Neural crest cell (in vitro differentiated cells): ENCODE measurements around the gene SBNO1. TPM values are rescaled to one million over a fixed set of nuclear protein-coding genes. Genes with fewer than 3 reads are reported as not detected.

Experiments
- DNase-seq: peaks from one replicate; pipeline ENCODE4 v3.0.0; 2021; ENCODE audit warnings: low read depth, mixed read lengths, low spot score
- H3K27ac Mint-ChIP-seq: one replicate; pipeline ENCODE4 v1.8.0; 2021; ENCODE audit warnings: mild to moderate bottlenecking, mixed read lengths; ENCODE audit not compliant: unreplicated experiment
- H3K27me3 Mint-ChIP-seq: 2 replicates; pipeline ENCODE4 v1.8.0; 2021; ENCODE audit warnings: low read depth, mild to moderate bottlenecking, mixed read lengths
- H3K36me3 Mint-ChIP-seq: 2 replicates; pipeline ENCODE4 v1.8.0; 2021; ENCODE audit warnings: low read depth, mild to moderate bottlenecking, mixed read lengths
- H3K4me1 Mint-ChIP-seq: 2 replicates; pipeline ENCODE4 v1.8.0; 2021; ENCODE audit warnings: mixed read lengths
- H3K4me3 Mint-ChIP-seq: one replicate; pipeline ENCODE4 v1.8.0; 2021; ENCODE audit warnings: mild to moderate bottlenecking, mixed read lengths
- H3K9me3 Mint-ChIP-seq: 2 replicates; pipeline ENCODE4 v1.8.0; 2021; ENCODE audit warnings: mixed read lengths
- total RNA-seq: library from RNA; stranded (reverse); gene quantifications from 2 replicates; pipeline ENCODE4 v1.2.1, GENCODE V29; 2021
- TF ChIP-seq, protein P1 (sequence below): fragments of 200-600 bp; sonication (generic); conservative IDR thresholded peaks from 2 replicates; pipeline ENCODE4 v1.5.0; 2021; ENCODE audit warnings: antibody characterized with exemption, mild to moderate bottlenecking

SBNO1 gene
- total RNA-seq, 1 donor from 2014 or later = 43.2 TPM

DNA sequence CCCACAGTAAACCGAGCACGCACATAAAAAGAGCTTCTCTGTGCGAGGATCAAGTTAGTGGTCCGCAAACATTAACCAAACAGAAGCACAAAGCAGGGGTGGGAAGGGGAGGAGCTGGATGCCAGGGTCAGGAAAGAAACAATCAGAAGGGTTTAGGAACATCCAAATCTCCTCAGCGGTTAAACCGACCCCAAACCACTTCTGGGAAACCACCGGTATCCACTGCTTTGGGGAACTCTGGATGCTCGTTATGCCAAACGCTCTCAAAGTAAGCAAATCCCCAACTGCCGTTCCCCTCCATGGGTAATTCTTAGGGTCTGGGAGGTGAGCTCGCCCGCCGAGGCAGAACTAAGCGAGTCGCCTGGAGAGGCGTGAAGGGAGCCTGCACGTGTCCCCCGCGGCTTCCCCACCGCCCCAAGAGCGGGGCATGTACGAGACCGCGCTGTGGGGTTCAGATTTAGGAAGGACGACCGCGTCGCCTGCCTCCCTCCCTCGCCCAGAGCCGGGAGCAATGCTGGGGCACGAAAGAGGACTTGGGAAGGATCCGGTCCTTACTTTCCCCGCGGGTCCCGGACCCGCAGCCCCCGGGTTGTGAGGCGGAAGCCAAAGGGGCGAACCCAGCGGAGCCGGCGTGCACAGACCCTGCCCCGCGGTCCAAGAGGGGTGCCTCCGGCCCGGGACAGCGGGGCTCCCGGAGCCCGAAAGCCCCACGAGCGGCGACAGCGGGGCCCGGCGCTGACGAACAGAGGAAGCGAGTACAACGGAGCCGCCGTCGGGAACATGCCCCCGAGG lies 711 bp downstream of the SBNO1 start:
- Mint-ChIP-seq H3K4me1 (peaks cover 21% of the 10 kb centered on the region), H3K36me3 (no peaks in the 10 kb centered on the region), H3K27me3 (no peaks in the 10 kb centered on the region), H3K4me3 (peak overlapping the region; percentile 90), H3K27ac (peak overlapping the region; percentile 39), H3K9me3 (no peaks in the 10 kb centered on the region)
- TF ChIP-seq, protein P1, sequence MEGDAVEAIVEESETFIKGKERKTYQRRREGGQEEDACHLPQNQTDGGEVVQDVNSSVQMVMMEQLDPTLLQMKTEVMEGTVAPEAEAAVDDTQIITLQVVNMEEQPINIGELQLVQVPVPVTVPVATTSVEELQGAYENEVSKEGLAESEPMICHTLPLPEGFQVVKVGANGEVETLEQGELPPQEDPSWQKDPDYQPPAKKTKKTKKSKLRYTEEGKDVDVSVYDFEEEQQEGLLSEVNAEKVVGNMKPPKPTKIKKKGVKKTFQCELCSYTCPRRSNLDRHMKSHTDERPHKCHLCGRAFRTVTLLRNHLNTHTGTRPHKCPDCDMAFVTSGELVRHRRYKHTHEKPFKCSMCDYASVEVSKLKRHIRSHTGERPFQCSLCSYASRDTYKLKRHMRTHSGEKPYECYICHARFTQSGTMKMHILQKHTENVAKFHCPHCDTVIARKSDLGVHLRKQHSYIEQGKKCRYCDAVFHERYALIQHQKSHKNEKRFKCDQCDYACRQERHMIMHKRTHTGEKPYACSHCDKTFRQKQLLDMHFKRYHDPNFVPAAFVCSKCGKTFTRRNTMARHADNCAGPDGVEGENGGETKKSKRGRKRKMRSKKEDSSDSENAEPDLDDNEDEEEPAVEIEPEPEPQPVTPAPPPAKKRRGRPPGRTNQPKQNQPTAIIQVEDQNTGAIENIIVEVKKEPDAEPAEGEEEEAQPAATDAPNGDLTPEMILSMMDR = no peak
- peak; percentile 5 for DNase-seq

DNA sequence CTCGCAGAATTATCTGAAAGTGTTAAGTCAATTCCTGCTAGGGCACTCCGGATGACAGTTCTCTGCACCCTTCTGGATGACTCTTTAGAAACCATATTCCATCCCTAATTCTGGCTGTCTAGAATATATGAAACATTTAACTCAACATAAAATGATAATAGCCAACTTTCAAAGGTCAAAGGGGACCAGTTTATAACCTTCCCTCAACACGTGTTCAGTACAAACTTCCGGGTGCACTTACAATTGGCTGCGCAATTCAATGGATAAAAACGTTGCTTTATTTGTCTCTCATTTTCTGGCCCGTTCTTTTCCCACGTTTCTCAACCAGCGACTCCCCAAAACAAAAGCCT lies 1.3 kb downstream of the SBNO1 start:
- Mint-ChIP-seq H3K4me1 (peaks cover 21% of the 10 kb centered on the region), H3K27me3 (no peaks in the 10 kb centered on the region), H3K4me3 (peak overlapping the region; percentile 90), H3K9me3 (no peaks in the 10 kb centered on the region), H3K27ac (peak overlapping the region; percentile 39), H3K36me3 (no peaks in the 10 kb centered on the region)
- TF ChIP-seq, protein P1 = no peak
- no peak for DNase-seq

DNA sequence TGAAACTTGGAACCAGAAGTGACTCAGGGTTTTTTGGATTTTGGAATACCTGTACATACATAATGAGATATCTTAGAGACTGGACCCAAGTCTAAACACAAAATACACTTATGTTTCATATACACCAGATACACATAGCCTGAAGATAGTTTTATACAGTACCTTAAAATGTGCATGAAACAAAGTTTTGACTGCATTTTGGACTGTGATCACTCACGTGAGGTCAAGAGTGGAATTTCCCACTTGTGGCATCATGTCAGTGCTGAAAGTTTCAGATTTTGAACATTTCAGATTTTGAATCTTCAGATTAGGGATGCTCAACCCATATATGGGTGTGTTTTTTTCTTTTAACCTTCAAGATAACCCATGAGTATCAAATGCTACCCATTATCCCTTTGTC lies 6.6 kb downstream of the SBNO1 start:
- peaks cover 7% of the 10 kb centered on the region for H3K4me1 Mint-ChIP-seq
- no peak for DNase-seq
- no peaks in the 10 kb centered on the region for H3K9me3 Mint-ChIP-seq
- peaks cover 4% of the 10 kb centered on the region for H3K36me3 Mint-ChIP-seq
- H3K27ac Mint-ChIP-seq = no peak overlapping the region
- no peak overlapping the region for H3K4me3 Mint-ChIP-seq
- no peaks in the 10 kb centered on the region for H3K27me3 Mint-ChIP-seq
- TF ChIP-seq, protein P1 = no peak

DNA sequence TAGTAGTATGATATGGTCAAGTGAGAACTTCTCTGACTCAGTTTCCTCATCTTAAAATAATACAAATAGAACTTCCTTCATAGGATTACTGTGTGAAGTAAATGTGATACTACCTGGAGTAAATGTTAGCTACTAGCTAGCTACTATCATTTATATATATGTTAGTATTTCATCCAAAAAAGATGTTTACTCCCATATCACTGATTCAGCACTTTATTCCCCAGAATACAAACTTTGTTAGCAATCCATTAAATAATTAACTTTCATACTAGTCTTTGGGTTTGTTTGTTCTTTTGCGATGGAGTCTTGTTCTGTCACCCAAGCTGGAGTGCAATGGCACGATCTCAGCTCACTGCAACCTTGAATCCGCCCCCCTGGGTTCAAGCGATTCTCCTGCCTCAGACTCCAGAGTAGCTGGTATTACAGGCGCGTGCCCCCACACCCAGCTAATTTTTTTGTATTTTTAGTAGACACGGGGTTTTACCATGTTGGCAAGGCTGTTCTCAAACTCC lies 8.4 kb downstream of the SBNO1 start:
- H3K27me3 Mint-ChIP-seq = no peaks in the 10 kb centered on the region
- H3K9me3 Mint-ChIP-seq = no peaks in the 10 kb centered on the region
- H3K4me1 Mint-ChIP-seq = peaks cover 4% of the 10 kb centered on the region
- no peak overlapping the region for H3K4me3 Mint-ChIP-seq
- TF ChIP-seq, protein P1 = no peak
- peaks cover 4% of the 10 kb centered on the region for H3K36me3 Mint-ChIP-seq
- H3K27ac Mint-ChIP-seq = no peak overlapping the region
- no peak for DNase-seq

DNA sequence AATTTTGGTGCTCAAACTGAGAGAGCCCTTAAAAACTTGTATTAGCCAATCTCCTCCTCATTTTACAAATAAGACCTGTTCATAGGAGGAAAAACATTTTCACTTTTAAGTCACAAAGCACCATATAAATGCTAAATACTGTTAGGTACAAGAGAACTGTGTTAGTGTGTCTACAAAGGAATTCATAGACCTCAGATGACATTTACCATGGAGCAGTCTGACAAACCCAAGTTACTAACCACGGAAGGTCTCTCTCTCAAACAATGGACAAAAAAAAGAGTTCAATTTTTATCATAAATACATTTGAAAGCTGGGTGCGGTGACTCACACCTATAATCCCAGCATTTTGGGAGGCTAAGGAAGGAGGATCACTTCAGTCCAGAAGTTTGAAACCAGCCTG lies 10.0 kb downstream of the SBNO1 start:
- Mint-ChIP-seq H3K4me3 (no peak overlapping the region), H3K36me3 (peaks cover 4% of the 10 kb centered on the region), H3K27me3 (no peaks in the 10 kb centered on the region), H3K9me3 (no peaks in the 10 kb centered on the region), H3K27ac (no peak overlapping the region), H3K4me1 (peaks cover 4% of the 10 kb centered on the region)
- TF ChIP-seq, protein P1 = no peak
- DNase-seq = no peak
